Naive thymus-derived CD4-positive, alpha-beta T cell (primary cell): ENCODE data around the gene MAPK12. TPM values are rescaled to one million over a fixed set of nuclear protein-coding genes. Genes with fewer than 3 reads are reported as not detected.

Experiments
- polyA plus RNA-seq, 2 donors: library from polyadenylated mRNA; unstranded; fragments of 300-500 nt; fragmentation: Illumina TruSeq; gene quantifications; one replicate each; pipeline ENCODE4 v1.2.3, GENCODE V29; 2021
- total RNA-seq, 6 experiments: library from RNA in 5 of 6; stranded (reverse) in 5 of 6; gene quantifications; 1 replicate in 5 of 6; 2 replicates in 1 of 6; pipeline ENCODE4 v1.2.3 and lab custom pipeline; 2021 to 2026

The MAPK12 gene
- total and polyA plus RNA-seq, 7 experiments from 2014 or later: 0.07 to 6.2 (median 2.1) TPM; not detected in 1

Other genes starting within 250 kb of the MAPK12 start
- not detected for gene IL17REL, start 248.9 kb downstream of the MAPK12 start, total RNA-seq
- gene IL17REL, start 248.9 kb downstream of the MAPK12 start, polyA plus RNA-seq: not detected
- not detected for gene TTLL8, start 203.4 kb downstream of the MAPK12 start, total RNA-seq
- gene TTLL8, start 203.4 kb downstream of the MAPK12 start, polyA plus RNA-seq: not detected
- 1 to 10 TPM in 2 of 5 experiments, under 1 TPM in 1, not detected in 2; 0.10 to 7.2 (median 2.3) TPM for gene MLC1, start 176.3 kb downstream of the MAPK12 start, total RNA-seq
- under 1 TPM; 0.08 to 0.48 TPM for gene MLC1, start 176.3 kb downstream of the MAPK12 start, polyA plus RNA-seq
- not detected for gene MOV10L1, start 171.7 kb downstream of the MAPK12 start, total RNA-seq
- gene MOV10L1, start 171.7 kb downstream of the MAPK12 start, polyA plus RNA-seq: not detected
- gene PANX2, start 91.0 kb downstream of the MAPK12 start, total RNA-seq: 1 to 10 TPM in 1 of 5 experiments, under 1 TPM in 2, not detected in 2; 0.27 to 2.0 (median 0.66) TPM
- not detected for gene PANX2, start 91.0 kb downstream of the MAPK12 start, polyA plus RNA-seq
- 100 to 1,000 TPM; 106 to 157 (median 124) TPM for gene TRABD, start 75.8 kb downstream of the MAPK12 start, total RNA-seq
- gene TRABD, start 75.8 kb downstream of the MAPK12 start, polyA plus RNA-seq: 10 to 100 TPM; 29.4 to 50.0 TPM
- gene SELENOO, start 60.7 kb downstream of the MAPK12 start, total RNA-seq: 10 to 100 TPM; 26.7 to 36.6 (median 32.4) TPM
- gene SELENOO, start 60.7 kb downstream of the MAPK12 start, polyA plus RNA-seq: 1 to 10 TPM; 3.4 to 5.9 TPM
- 100 to 1,000 TPM in 4 of 5 experiments, 10 to 100 TPM in 1; 67.8 to 146 (median 134) TPM for gene TUBGCP6, start 16.7 kb downstream of the MAPK12 start, total RNA-seq
- 10 to 100 TPM; 15.2 to 28.4 TPM for gene TUBGCP6, start 16.7 kb downstream of the MAPK12 start, polyA plus RNA-seq
- gene HDAC10, start 10.4 kb downstream of the MAPK12 start, total RNA-seq: 100 to 1,000 TPM in 3 of 5 experiments, 10 to 100 TPM in 2; 95.9 to 139 (median 105) TPM
- 1 to 10 TPM; 7.1 to 9.8 TPM for gene HDAC10, start 10.4 kb downstream of the MAPK12 start, polyA plus RNA-seq
- 10 to 100 TPM in 1 of 5 experiments, 1 to 10 TPM in 4; 1.3 to 22.9 (median 4.5) TPM for gene MAPK11, start 8.7 kb upstream of the MAPK12 start, total RNA-seq
- gene MAPK11, start 8.7 kb upstream of the MAPK12 start, polyA plus RNA-seq: under 1 TPM; 0.13 to 0.19 TPM
- 100 to 1,000 TPM in 1 of 5 experiments, 10 to 100 TPM in 2, 1 to 10 TPM in 2; 2.9 to 138 (median 12.6) TPM for gene PLXNB2, start 46.0 kb upstream of the MAPK12 start, total RNA-seq
- gene PLXNB2, start 46.0 kb upstream of the MAPK12 start, polyA plus RNA-seq: under 1 TPM; 0.05 to 0.32 TPM
- 1 to 10 TPM; 2.1 to 4.0 (median 2.8) TPM for gene DENND6B, start 65.3 kb upstream of the MAPK12 start, total RNA-seq
- under 1 TPM; 0.19 to 0.61 TPM for gene DENND6B, start 65.3 kb upstream of the MAPK12 start, polyA plus RNA-seq
- gene PPP6R2, start 81.6 kb upstream of the MAPK12 start, total RNA-seq: 10 to 100 TPM; 57.8 to 88.1 (median 78.1) TPM
- gene PPP6R2, start 81.6 kb upstream of the MAPK12 start, polyA plus RNA-seq: 10 to 100 TPM; 17.0 to 38.8 TPM
- gene SBF1, start 213.4 kb upstream of the MAPK12 start, total RNA-seq: 100 to 1,000 TPM; 161 to 209 (median 181) TPM
- 10 to 100 TPM; 15.2 to 40.2 TPM for gene SBF1, start 213.4 kb upstream of the MAPK12 start, polyA plus RNA-seq
- gene ADM2, start 219.9 kb upstream of the MAPK12 start, total RNA-seq: 1 to 10 TPM; 1.3 to 4.5 (median 4.0) TPM
- under 1 TPM; 0.24 to 0.44 TPM for gene ADM2, start 219.9 kb upstream of the MAPK12 start, polyA plus RNA-seq
- under 1 TPM in 1 of 5 experiments, not detected in 4; 0.22 TPM for gene MIOX, start 225.2 kb upstream of the MAPK12 start, total RNA-seq
- gene MIOX, start 225.2 kb upstream of the MAPK12 start, polyA plus RNA-seq: not detected
- gene LMF2, start 246.0 kb upstream of the MAPK12 start, total RNA-seq: 100 to 1,000 TPM; 101 to 133 (median 118) TPM
- gene LMF2, start 246.0 kb upstream of the MAPK12 start, polyA plus RNA-seq: 10 to 100 TPM; 15.0 to 25.5 TPM
- gene NCAPH2, start 246.5 kb upstream of the MAPK12 start, total RNA-seq: 100 to 1,000 TPM in 2 of 5 experiments, 10 to 100 TPM in 3; 74.3 to 135 (median 91.1) TPM
- 10 to 100 TPM; 37.8 to 46.6 TPM for gene NCAPH2, start 246.5 kb upstream of the MAPK12 start, polyA plus RNA-seq